ENCODE data around the gene FBXW8.
"Not testable (repeated sequence)": the region's sequence is repeated elsewhere in the genome, so short reads cannot be mapped to it uniquely, and the experiment has no call there.

FBXW8 gene

GRCh38 chr12:117052386-117053049, 141.8 kb downstream of the FBXW8 start:
- TF ChIP-seq ZFX (IDR thresholded peaks at IDR 0.05) (no peak), CTCF (conservative IDR thresholded peaks at IDR 0.05) (no peak)
- no peak overlapping the region for H3K27ac ChIP-seq

GRCh38 chr12:117053050-117053400, 142.3 kb downstream of the FBXW8 start:
- no peak overlapping the region for H3K27ac ChIP-seq

GRCh38 chr12:117053597-117054201, 142.9 kb downstream of the FBXW8 start:
- no peak overlapping the region for H3K27ac ChIP-seq
- TF ChIP-seq ZFX (IDR thresholded peaks at IDR 0.05) (no peak), CTCF (conservative IDR thresholded peaks at IDR 0.05) (no peak)

More at GRCh38 chr12:117053050-117053400, 142.3 kb downstream of the FBXW8 start:
- TF ChIP-seq ZFX (IDR thresholded peaks at IDR 0.05) (no peak), CTCF (conservative IDR thresholded peaks at IDR 0.05) (no peak)

- no peak for TF ChIP-seq CTCF (conservative IDR thresholded peaks at IDR 0.05)
- no peak for TF ChIP-seq ZFX (IDR thresholded peaks at IDR 0.05)
- no peak overlapping the region for H3K27ac ChIP-seq
Observed at GRCh38 chr12:117054279-117054678, 143.5 kb downstream of the FBXW8 start.

- H3K27ac ChIP-seq: not testable (repeated sequence)
Observed at GRCh38 chr12:117057626-117058025, 146.9 kb downstream of the FBXW8 start.

GRCh38 chr12:117058442-117059072, 147.8 kb downstream of the FBXW8 start:
- TF ChIP-seq CTCF (conservative IDR thresholded peaks at IDR 0.05): no peak
- no peak for TF ChIP-seq ZFX (IDR thresholded peaks at IDR 0.05)
- no peak overlapping the region for H3K27ac ChIP-seq

- no peak overlapping the region for H3K27ac ChIP-seq
- TF ChIP-seq CTCF (conservative IDR thresholded peaks at IDR 0.05) (no peak), ZFX (IDR thresholded peaks at IDR 0.05) (no peak)
Observed at GRCh38 chr12:117059156-117059555, 148.4 kb downstream of the FBXW8 start.
